Right hindlimb (tissue), 1 donor: ENCODE results near the gene OR13J1.

Experiments used
- DNase-seq: peaks from one replicate; pipeline ENCODE4 v3.0.0-alpha.2; 2018

The OR13J1 gene

GRCh38 chr9:35829764-35830096, 40.5 kb downstream of the OR13J1 start:
- DNase-seq, result no peak

- peak; percentile 97 for DNase-seq
These were observed 41.0 kb downstream of the OR13J1 start, which contains the start of gene TMEM8B for GRCh38 chr9:35829084-35829763. TMEM8B (plus strand) TSS chr9:35829228; CDS start chr9:35829448, 220 bp downstream.

DNA sequence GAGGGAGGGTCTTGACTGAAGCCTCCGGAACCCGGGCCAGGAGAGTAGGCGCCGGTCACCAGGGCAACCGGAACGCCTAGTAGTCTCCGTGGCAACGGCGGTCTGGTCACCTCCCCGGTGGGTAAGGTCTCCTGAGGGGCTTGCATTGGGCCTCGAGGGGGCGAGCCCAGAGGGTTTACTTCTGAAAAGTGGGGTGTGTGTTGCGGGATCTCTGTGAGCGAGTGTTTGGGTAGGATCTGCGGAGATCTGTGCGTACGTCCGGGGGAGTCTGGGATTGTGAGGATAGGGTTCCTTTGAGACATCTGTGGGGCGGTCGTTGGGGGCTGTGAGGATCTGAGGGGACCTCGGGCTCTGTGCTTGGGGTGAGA, 41.5 kb downstream of the OR13J1 start, which contains the start of gene FAM221B:
TSS of gene FAM221B (minus strand) at position 17 of the 368 bp plus-strand sequence. CDS start 2,571 bp downstream, outside the sequence.
- no peak for DNase-seq

- no peak for DNase-seq
These were observed 42.7 kb downstream of the OR13J1 start for GRCh38 chr9:35827486-35827885.

- DNase-seq, result no peak
These were observed 44.0 kb downstream of the OR13J1 start for GRCh38 chr9:35826071-35826701.

DNA sequence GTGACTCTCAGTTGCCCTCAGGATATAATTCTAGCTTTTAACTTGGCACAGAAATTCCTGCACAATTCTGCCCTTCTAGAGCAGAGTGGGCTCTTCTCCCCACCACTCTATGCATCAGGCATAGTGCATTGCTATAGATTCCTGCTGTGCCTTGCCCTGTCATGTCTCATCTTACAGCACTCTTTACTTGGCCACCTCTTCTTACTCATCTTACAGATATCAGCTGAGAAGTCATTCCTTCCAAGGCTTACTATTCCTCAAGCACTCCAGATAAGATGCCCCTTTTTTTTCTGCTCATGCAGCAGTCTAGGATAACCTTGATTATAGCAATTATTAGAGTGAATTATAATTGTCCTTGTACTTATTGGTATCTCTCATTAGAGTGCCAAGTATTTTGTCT, 47.3 kb downstream of the OR13J1 start:
- no peak for DNase-seq

DNA sequence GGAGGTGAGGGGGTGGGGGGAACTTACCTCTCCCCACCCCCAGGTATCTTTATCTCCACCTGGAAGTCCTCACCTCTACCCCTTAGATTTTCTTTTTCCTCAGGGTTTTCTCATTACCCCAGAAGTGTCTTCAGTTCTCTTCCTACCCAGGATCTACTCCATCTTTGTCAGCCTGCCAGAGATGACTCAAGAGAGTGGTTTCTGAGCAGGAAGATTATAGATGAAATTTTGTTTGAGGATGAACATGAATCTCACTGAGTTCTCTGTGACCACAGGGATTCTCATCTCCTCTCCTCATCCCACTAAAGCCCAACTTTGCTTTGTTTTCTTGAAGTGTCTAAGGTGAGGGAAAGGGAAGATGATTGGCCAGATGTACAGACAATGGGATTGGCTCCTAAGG, 50.1 kb downstream of the OR13J1 start:
- no peak for DNase-seq
